Heart left ventricle (tissue), 13 donors: ENCODE data around the gene FOXD4L1.
"Not testable (repeated sequence)": the region's sequence is repeated elsewhere in the genome, so short reads cannot be mapped to it uniquely, and the experiment has no call there.

Experiments used
- CTCF ChIP-seq, 12 donors: fragments of 200-600 bp; sonication (generic) in 4 of 12; IDR thresholded peaks; one replicate each; pipeline versions ENCODE4 v1.5.0 to v1.8.0; 2018 to 2022; ENCODE audit warnings: antibody characterized with exemption in 12 of 12, mild to moderate bottlenecking in 5 of 12
- POLR2A ChIP-seq, 2 donors: fragments of 450-650 bp; IDR thresholded peaks; one replicate each; pipeline ENCODE4 v1.6.1; 2017; ENCODE audit warnings: antibody characterized with exemption in 2 of 2, mild to moderate bottlenecking in 2 of 2, moderate library complexity in 2 of 2
- donor health status: ischemic (EF 13 %, LVEDD 7.1; RV severe dilation, severe dysfunction).
- donor health status: DM: no; HTN: yes; CAD: no.
- donor health status: DM: no; HTN: no; CAD: no.
- donor health status: ischemic (EF 25% LVEDD 6.9; RV normal size, moderate dysfunction).
- donor health status: ischemic (EF 25% LVEDD 5.7; RV mildly dilated, moderate dysfunction).
- donor health status: ischemic (EF 35%, LVEDD 5.7; RV mildly dilated, moderate dysfunction).
- donor health status: nonischemic (EF 11% LVEDD 7.7; RV severe dilation, severe dysfunction).
- donor health status: DM: yes; HTN: yes; CAD: no.
- donor health status: PGD.
- donor health status: ischemic (EF 29% LVEDD 5.4; RV normal size, mild dysfunction).
- donor health status: nonischemic (EF 23%, LVEDD 6.1; RV moderate dilation, normal function).

- TF ChIP-seq CTCF, POLR2A (IDR thresholded peaks at IDR 0.05): not testable (repeated sequence)
Measured at GRCh38 chr2:113500723-113501038, 2.2 kb downstream of the FOXD4L1 start.
